ENCODE results near the gene RBMX2. TPM values are rescaled to one million over a fixed set of nuclear protein-coding genes. Genes with fewer than 3 reads are reported as not detected.
"Not testable (repeated sequence)": the region's sequence is repeated elsewhere in the genome, so short reads cannot be mapped to it uniquely, and the experiment has no call there.

Gene RBMX2
- total and polyA plus RNA-seq, 2 experiments from 2014 or later: 15.3 to 17.8 TPM

DNA sequence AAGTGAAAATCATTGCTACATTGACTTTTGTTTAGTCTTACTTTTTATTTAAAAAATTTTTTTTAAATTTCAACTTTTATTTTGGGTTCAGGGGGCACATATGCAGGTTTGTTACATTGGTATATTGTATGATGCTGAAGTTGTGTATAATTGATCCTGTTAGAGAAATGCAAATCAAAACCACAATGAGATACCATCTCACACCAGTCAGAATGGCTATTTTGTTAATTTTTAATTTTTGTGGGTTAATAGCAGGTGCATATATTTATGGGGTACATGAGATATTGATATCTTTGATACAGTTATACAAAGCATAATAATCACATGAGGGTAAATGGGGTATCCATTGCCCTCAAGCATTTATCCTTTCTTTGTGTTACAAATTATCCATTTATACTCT lies 34.1 kb downstream of the RBMX2 start:
- Histone ChIP-seq H3K27me3 (no peaks in the 10 kb centered on the region), H3K9me2 (replicated peaks; ENCODE audit: insufficient read depth) (no peaks in the 10 kb centered on the region), H3K4me1 (ENCODE audit: insufficient read depth) (no peaks in the 10 kb centered on the region), H3K4me2 (no peak overlapping the region), H4K20me1 (ENCODE audit: insufficient read depth, poor library complexity, severe bottlenecking) (no peaks in the 10 kb centered on the region), H3K36me3 (replicated peaks; ENCODE audit: insufficient read depth, low read depth) (no peaks in the 10 kb centered on the region), H2AFZ (no peak overlapping the region), H3K9me3 (ENCODE audit: low read depth) (no peaks in the 10 kb centered on the region), H3K79me2 (no peaks in the 10 kb centered on the region), H3K27ac (no peak overlapping the region), H3K4me3 (no peak overlapping the region)
- no peak for DNase-seq (ENCODE audit: low spot score)
- TF ChIP-seq EZH2phosphoT487 (IDR thresholded peaks at IDR 0.05; ENCODE audit: low read depth, severe bottlenecking, unreplicated experiment) (no peak), EZH2 (IDR thresholded peaks at IDR 0.05; ENCODE audit: borderline replicate concordance) (no peak)
- TF ChIP-seq, protein P1, sequence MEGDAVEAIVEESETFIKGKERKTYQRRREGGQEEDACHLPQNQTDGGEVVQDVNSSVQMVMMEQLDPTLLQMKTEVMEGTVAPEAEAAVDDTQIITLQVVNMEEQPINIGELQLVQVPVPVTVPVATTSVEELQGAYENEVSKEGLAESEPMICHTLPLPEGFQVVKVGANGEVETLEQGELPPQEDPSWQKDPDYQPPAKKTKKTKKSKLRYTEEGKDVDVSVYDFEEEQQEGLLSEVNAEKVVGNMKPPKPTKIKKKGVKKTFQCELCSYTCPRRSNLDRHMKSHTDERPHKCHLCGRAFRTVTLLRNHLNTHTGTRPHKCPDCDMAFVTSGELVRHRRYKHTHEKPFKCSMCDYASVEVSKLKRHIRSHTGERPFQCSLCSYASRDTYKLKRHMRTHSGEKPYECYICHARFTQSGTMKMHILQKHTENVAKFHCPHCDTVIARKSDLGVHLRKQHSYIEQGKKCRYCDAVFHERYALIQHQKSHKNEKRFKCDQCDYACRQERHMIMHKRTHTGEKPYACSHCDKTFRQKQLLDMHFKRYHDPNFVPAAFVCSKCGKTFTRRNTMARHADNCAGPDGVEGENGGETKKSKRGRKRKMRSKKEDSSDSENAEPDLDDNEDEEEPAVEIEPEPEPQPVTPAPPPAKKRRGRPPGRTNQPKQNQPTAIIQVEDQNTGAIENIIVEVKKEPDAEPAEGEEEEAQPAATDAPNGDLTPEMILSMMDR (IDR thresholded peaks at IDR 0.05; ENCODE audit: poor library complexity): no peak

DNA sequence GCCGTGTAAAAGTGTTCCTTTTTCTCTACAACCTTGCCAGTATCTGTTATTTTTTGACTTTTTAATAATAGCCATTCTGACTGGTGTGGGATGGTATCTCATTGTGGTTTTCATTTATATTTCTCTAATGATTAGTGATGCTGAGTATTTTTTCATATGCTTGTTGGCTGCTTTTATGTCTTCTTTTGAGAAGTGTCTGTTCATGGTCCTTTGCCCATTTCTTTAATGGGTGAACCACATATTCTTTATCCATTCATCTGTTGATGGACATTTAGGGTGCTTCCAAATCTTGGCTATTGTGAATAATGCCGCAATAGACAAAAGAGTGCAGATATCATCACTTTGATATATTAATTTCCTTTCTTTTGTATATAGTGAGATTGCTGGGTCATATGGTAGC lies 36.2 kb downstream of the RBMX2 start:
- H3K36me3 ChIP-seq (replicated peaks; ENCODE audit: insufficient read depth, low read depth): not testable (repeated sequence)

DNA sequence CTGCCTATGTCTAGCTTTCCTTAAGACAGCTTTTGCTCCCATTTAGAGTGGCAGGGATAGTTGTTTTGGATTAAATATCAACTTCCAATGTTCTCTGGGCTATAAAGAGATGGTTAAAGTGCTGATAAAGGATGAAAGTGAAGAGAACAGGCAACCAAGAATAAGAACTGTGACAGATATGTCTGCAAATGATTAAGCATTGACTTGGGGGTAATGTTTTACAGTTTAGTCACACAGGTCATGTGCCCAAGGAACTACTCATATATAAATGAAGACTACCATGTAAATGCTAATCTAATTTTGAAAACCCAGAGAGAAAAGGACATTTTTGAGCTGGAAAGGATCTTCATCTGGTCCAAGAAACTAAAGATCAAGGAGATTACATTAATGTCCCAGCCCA lies 42.1 kb downstream of the RBMX2 start:
- Histone ChIP-seq H4K20me1 (ENCODE audit: insufficient read depth, poor library complexity, severe bottlenecking) (no peaks in the 10 kb centered on the region), H3K9me2 (replicated peaks; ENCODE audit: insufficient read depth) (no peaks in the 10 kb centered on the region), H3K27me3 (no peaks in the 10 kb centered on the region), H3K4me2 (no peak overlapping the region), H3K9me3 (ENCODE audit: low read depth) (no peaks in the 10 kb centered on the region), H3K27ac (no peak overlapping the region), H3K79me2 (no peaks in the 10 kb centered on the region), H2AFZ (no peak overlapping the region), H3K36me3 (replicated peaks; ENCODE audit: insufficient read depth, low read depth) (no peaks in the 10 kb centered on the region), H3K4me3 (no peak overlapping the region), H3K4me1 (ENCODE audit: insufficient read depth) (no peaks in the 10 kb centered on the region)
- TF ChIP-seq, protein P1 (IDR thresholded peaks at IDR 0.05; ENCODE audit: poor library complexity): no peak
- TF ChIP-seq EZH2 (IDR thresholded peaks at IDR 0.05; ENCODE audit: borderline replicate concordance) (no peak), EZH2phosphoT487 (IDR thresholded peaks at IDR 0.05; ENCODE audit: low read depth, severe bottlenecking, unreplicated experiment) (no peak)
- DNase-seq (ENCODE audit: low spot score): no peak

More for the DNA sequence above, 36.2 kb downstream of the RBMX2 start:
- not testable (repeated sequence) for H4K20me1 ChIP-seq (ENCODE audit: insufficient read depth, poor library complexity, severe bottlenecking); H3K4me3 ChIP-seq; H3K79me2 ChIP-seq; H3K4me2 ChIP-seq; H3K9me2 ChIP-seq (replicated peaks; ENCODE audit: insufficient read depth); H2AFZ ChIP-seq; H3K9me3 ChIP-seq (ENCODE audit: low read depth); DNase-seq (ENCODE audit: low spot score); H3K27ac ChIP-seq; H3K27me3 ChIP-seq; H3K4me1 ChIP-seq (ENCODE audit: insufficient read depth)
- 72% methylated on average over 2 of the region's 2 CpGs for WGBS (ENCODE audit: low lambda C conversion rate, missing lambda C conversion rate)

DNA sequence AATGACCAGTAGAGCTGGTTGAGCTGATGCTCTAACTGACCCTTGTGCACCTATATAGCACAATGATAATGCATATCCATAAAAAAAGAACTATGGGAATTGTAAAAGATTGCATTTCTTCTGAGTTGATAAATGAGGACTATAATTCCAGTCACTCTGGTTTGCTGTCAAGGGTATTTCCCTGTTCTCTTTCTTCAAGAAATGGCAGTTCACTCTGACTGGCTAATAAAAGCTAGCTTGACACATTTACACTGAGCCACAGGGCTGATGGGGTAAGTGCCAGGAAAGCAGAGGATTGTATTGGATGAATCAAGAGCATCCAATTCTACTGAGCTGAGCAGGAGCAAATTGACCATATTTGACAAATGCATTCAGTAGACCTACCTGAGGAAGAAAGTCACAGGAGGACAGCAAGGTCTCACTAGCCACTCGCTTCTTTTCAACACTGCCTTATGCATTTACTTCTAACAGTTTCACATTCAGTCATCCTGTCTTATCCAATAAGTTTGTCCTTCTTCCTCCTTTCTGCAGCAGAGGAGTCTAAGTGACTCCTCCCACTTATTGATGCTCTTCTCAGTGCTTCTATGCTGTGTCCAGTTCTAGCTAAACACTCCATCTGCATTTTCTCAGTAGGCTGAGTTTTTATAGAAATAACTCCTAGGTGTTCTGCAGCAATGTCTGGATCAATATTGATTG lies 43.0 kb downstream of the RBMX2 start:
- Histone ChIP-seq H4K20me1 (ENCODE audit: insufficient read depth, poor library complexity, severe bottlenecking) (no peaks in the 10 kb centered on the region), H3K4me1 (ENCODE audit: insufficient read depth) (no peaks in the 10 kb centered on the region), H3K4me3 (no peak overlapping the region), H3K79me2 (no peaks in the 10 kb centered on the region), H3K4me2 (no peak overlapping the region), H3K9me2 (replicated peaks; ENCODE audit: insufficient read depth) (no peaks in the 10 kb centered on the region), H3K36me3 (replicated peaks; ENCODE audit: insufficient read depth, low read depth) (no peaks in the 10 kb centered on the region), H3K9me3 (ENCODE audit: low read depth) (no peaks in the 10 kb centered on the region), H3K27me3 (no peaks in the 10 kb centered on the region), H2AFZ (no peak overlapping the region), H3K27ac (no peak overlapping the region)
- TF ChIP-seq EZH2 (IDR thresholded peaks at IDR 0.05; ENCODE audit: borderline replicate concordance) (no peak), EZH2phosphoT487 (IDR thresholded peaks at IDR 0.05; ENCODE audit: low read depth, severe bottlenecking, unreplicated experiment) (no peak)
- TF ChIP-seq, protein P1 (IDR thresholded peaks at IDR 0.05; ENCODE audit: poor library complexity): no peak
- WGBS (ENCODE audit: low lambda C conversion rate, missing lambda C conversion rate): 71% methylated on average over 1 of the region's 1 CpG
- no peak for DNase-seq (ENCODE audit: low spot score)

Data from hepatocyte (in vitro differentiated cells).